SK-N-SH (cell line): ENCODE data around the gene ZMIZ1. TPM values are rescaled to one million over a fixed set of nuclear protein-coding genes. Genes with fewer than 3 reads are reported as not detected.

ENCODE experiments used
- CTCF ChIA-PET: fragments of 300-600, 350-600 bp; formaldehyde crosslinking; extraction: SDS; loops from one replicate; lab custom pipeline; 2021; lab: Yijun Ruan, JAX
- POLR2A ChIA-PET: fragments of 350-600 bp; sonication (Branson Sonifier 250); formaldehyde crosslinking; extraction: SDS; loops from one replicate; lab custom pipeline; 2020; ENCODE audit warnings: antibody characterized with exemption, inconsistent platforms; lab: Yijun Ruan, JAX
- DNase-seq: peaks from one replicate; pipeline ENCODE4 v3.0.0; 2012
- H2AFZ ChIP-seq: fragments of 200-600 bp; sonication (generic); 2 replicates; pipeline ENCODE4 v1.8.1; 2016; ENCODE audit warnings: antibody characterized with exemption, mild to moderate bottlenecking, low read depth
- H3F3A ChIP-seq: fragments of 200-600 bp; sonication (generic); replicated peaks from 2 replicates; pipeline ENCODE3; 2016; ENCODE audit warnings: antibody characterized with exemption, mild to moderate bottlenecking; ENCODE audit not compliant: insufficient read depth
- H3K27ac ChIP-seq, 2 experiments: fragments of 200-500 bp in 1 of 2; fragments of 200-600 bp in 1 of 2; sonication (Bioruptor generic) in 1 of 2; sonication (generic), shearing (Covaris generic) in 1 of 2; 2 replicates each; pipeline versions ENCODE4 v1.5.1 to v1.6.1; 2014 to 2016; ENCODE audit warnings: low read depth in 2 of 2, inconsistent platforms in 1 of 2, low read length in 1 of 2, mild to moderate bottlenecking in 1 of 2, mixed read lengths in 1 of 2
- H3K27me3 ChIP-seq: fragments of 200-600 bp; sonication (generic), shearing (Covaris generic); 2 replicates; pipeline ENCODE4 v1.6.1; 2016; ENCODE audit warnings: mixed run types; ENCODE audit not compliant: insufficient read depth
- H3K36me3 ChIP-seq, 2 experiments: fragments of 200-500 bp in 1 of 2; fragments of 200-600 bp in 1 of 2; sonication (Bioruptor generic) in 1 of 2; sonication (generic) in 1 of 2; replicated peaks in 1 of 2; 2 replicates each; pipeline versions ENCODE3 to v1.5.1; 2014 to 2016; ENCODE audit warnings: low read length in 1 of 2, mild to moderate bottlenecking in 1 of 2; ENCODE audit not compliant: insufficient read depth in 2 of 2, control insufficient read depth in 1 of 2
- H3K4me1 ChIP-seq, 2 experiments: fragments of 200-500 bp in 1 of 2; fragments of 200-600 bp in 1 of 2; sonication (Bioruptor generic) in 1 of 2; sonication (generic), shearing (Covaris generic) in 1 of 2; 2 replicates each; pipeline versions ENCODE4 v1.5.1 to v1.6.1; 2014 to 2016; ENCODE audit warnings: low read depth in 1 of 2, low read length in 1 of 2, mixed run types in 1 of 2; ENCODE audit not compliant: insufficient read depth in 2 of 2, control insufficient read depth in 1 of 2
- H3K4me2 ChIP-seq: fragments of 200-600 bp; sonication (generic), shearing (Covaris generic); 2 replicates; pipeline ENCODE4 v1.6.1; 2017; ENCODE audit warnings: mixed run types
- H3K4me3 ChIP-seq, 2 experiments: fragments of 200-500 bp in 1 of 2; fragments of 200-600 bp in 1 of 2; sonication (Bioruptor generic) in 1 of 2; sonication (generic), shearing (Covaris generic) in 1 of 2; 2 replicates each; pipeline versions ENCODE4 v1.5.1 to v1.8.1; 2014 to 2016; ENCODE audit warnings: low read depth in 2 of 2, inconsistent platforms in 1 of 2, low read length in 1 of 2, mild to moderate bottlenecking in 1 of 2, mixed read lengths in 1 of 2, moderate library complexity in 1 of 2
- H3K79me2 ChIP-seq: fragments of 200-600 bp; sonication (generic); 2 replicates; pipeline ENCODE4 v1.8.1; 2017; ENCODE audit warnings: mild to moderate bottlenecking; ENCODE audit not compliant: insufficient read depth
- H3K9ac ChIP-seq: fragments of 200-600 bp; sonication (generic); 2 replicates; pipeline ENCODE4 v1.6.1; 2017; ENCODE audit warnings: mixed run types
- H3K9me2 ChIP-seq: fragments of 200-600 bp; sonication (generic); 2 replicates; pipeline ENCODE4 v1.6.1; 2017; ENCODE audit warnings: mixed run types
- H3K9me3 ChIP-seq: fragments of 200-600 bp; sonication (generic); 2 replicates; pipeline ENCODE4 v1.6.1; 2017; ENCODE audit warnings: mixed run types, mild to moderate bottlenecking, moderate library complexity
- H4K20me1 ChIP-seq: fragments of 200-600 bp; sonication (generic); 2 replicates; pipeline ENCODE4 v1.6.1; 2017; ENCODE audit warnings: mild to moderate bottlenecking, mixed run types; ENCODE audit not compliant: insufficient read depth
- ELF1 ChIP-seq: IDR thresholded peaks from 2 replicates; pipeline ENCODE4 v1.4.0; 2012
- EP300 ChIP-seq, 2 experiments: IDR thresholded peaks; 2 replicates each; pipeline versions ENCODE4 v1.4.0 to v1.6.1; 2012; ENCODE audit warnings: borderline replicate concordance in 1 of 2, low read depth in 1 of 2, low read length in 1 of 2
- FOXJ3 ChIP-seq: sonication (generic); formaldehyde crosslinking; IDR thresholded peaks from 2 replicates; pipeline ENCODE4 v1.5.1; 2020; ENCODE audit warnings: mild to moderate bottlenecking, missing genetic modification reagents
- MEF2A ChIP-seq: IDR thresholded peaks from 2 replicates; pipeline ENCODE4 v1.4.0; 2012; ENCODE audit warnings: low read depth, borderline replicate concordance
- MXI1 ChIP-seq: IDR thresholded peaks from 2 replicates; pipeline ENCODE4 v1.6.1; 2012; ENCODE audit warnings: mild to moderate bottlenecking, low read depth, low read length, improper control_type of control experiment
- NFIC ChIP-seq: IDR thresholded peaks from 2 replicates; pipeline ENCODE4 v1.4.0; 2012; ENCODE audit warnings: borderline replicate concordance
- PBX3 ChIP-seq: IDR thresholded peaks from 2 replicates; pipeline ENCODE4; 2012
- POLR2AphosphoS5 ChIP-seq: IDR thresholded peaks from 2 replicates; pipeline ENCODE4 v1.6.1; 2012; ENCODE audit warnings: low read depth, low read length
- RCOR1 ChIP-seq: fragments of 150-350 bp; IDR thresholded peaks from 2 replicates; pipeline ENCODE4 v1.6.1; 2017; ENCODE audit warnings: antibody characterized with exemption, low read length
- TAF1 ChIP-seq: IDR thresholded peaks from 2 replicates; pipeline ENCODE4 v1.6.1; 2012; ENCODE audit warnings: low read depth, mild to moderate bottlenecking, low read length, moderate library complexity, borderline replicate concordance
- TEAD4 ChIP-seq: IDR thresholded peaks from 2 replicates; pipeline ENCODE4 v1.4.0; 2012; ENCODE audit warnings: mild to moderate bottlenecking, borderline replicate concordance; ENCODE audit not compliant: insufficient read depth
- USF1 ChIP-seq: IDR thresholded peaks from 2 replicates; pipeline ENCODE4 v1.4.0; 2012; ENCODE audit warnings: low read depth, borderline replicate concordance
- ZBTB33 ChIP-seq: IDR thresholded peaks from 2 replicates; pipeline ENCODE4 v1.4.0; 2012; ENCODE audit warnings: low read depth, borderline replicate concordance
- WGBS: methylation state at CpG from one replicate; pipeline ENCODE4 v1.1.6; 2017; ENCODE audit warnings: low lambda C conversion rate; 5-methylcytosine and 5-hydroxymethylcytosine counted together
- polyA plus RNA-seq, 3 experiments: library from polyadenylated mRNA; depleted of rRNA; stranded (reverse); fragments of >200 nt; gene quantifications; 2 replicates each; pipeline ENCODE4 v1.2.3, GENCODE V29; 2012
- TF ChIP-seq, protein P1 (sequence below): fragments of 200-600 bp; sonication (generic); IDR thresholded peaks from 2 replicates; pipeline ENCODE4 v1.6.1; 2017; ENCODE audit warnings: antibody characterized with exemption, mild to moderate bottlenecking, moderate library complexity

The ZMIZ1 gene
- polyA plus RNA-seq, 1 of the 3 experiments (the other 2 are of a cell fraction): 23.5 TPM

DNA sequence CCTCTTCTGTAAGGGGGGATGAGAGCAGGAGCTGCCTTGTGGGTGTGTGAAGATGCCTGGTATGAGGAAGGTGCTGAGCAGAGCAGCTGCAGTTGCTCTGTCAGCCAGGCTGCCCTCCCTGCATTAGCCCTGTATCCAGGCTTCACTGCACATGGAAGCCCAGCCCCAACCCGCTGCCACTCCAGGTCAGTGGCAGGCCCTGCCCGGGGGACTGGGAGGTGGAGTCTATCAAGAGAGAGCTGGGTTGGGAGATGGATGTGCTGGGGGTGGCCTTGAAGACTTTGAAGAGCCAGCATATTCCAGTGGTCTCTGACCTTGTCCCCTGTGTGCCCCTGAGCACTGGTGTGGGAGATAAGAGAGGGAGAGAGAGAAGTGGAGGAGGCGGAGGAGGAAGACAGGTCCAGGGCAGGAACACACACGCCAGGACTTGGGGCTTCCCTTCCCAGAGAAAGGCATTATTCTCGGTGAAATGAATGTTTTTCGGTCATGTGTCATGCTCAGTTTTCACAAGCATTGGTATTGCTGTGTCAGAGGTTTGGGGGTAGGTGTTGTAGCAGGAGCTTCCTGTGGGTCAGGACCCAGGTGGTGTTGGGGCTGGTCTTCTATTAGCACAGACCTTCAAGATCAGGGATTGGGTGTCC is 281.1 kb downstream of the ZMIZ1 start:
- Histone ChIP-seq H3K9me3 (no peaks in the 10 kb centered on the region), H3K79me2 (peaks cover 52% of the 10 kb centered on the region), H3F3A (no peaks in the 10 kb centered on the region), H3K4me1 (peaks cover 13 to 42% of the 10 kb centered on the region in 2 experiments; a peak in 3 of 4 replicates), H3K27me3 (no peaks in the 10 kb centered on the region), H3K27ac (no peak overlapping the region), H3K4me2 (peak overlapping the region; percentile 99), H3K4me3 (no peak overlapping the region), H3K36me3 (peaks cover 52 to 59% of the 10 kb centered on the region in 2 experiments), H3K9ac (no peak overlapping the region; the same call in 1 of the 2 replicates), H3K9me2 (no peaks in the 10 kb centered on the region), H2AFZ (no peak overlapping the region), H4K20me1 (peaks cover 18% of the 10 kb centered on the region; the same call in 1 of the 2 replicates)
- WGBS: 91% methylated on average over 6 of the region's 6 CpGs
- DNase-seq: no peak
- TF ChIP-seq TAF1 (no peak), EP300 (IDR thresholded peaks at IDR 0.05; ENCODE audit: borderline replicate concordance in 1 of 2, low read depth in 1 of 2, low read length in 1 of 2) (no peak), USF1 (no peak), POLR2AphosphoS5 (no peak), PBX3 (no peak), ZBTB33 (no peak), ELF1 (no peak), RCOR1 (no peak), TEAD4 (no peak), MXI1 (no peak), MEF2A (no peak), NFIC (no peak), FOXJ3 (CRISPR knock-in tag) (no peak)
- TF ChIP-seq, protein P1, sequence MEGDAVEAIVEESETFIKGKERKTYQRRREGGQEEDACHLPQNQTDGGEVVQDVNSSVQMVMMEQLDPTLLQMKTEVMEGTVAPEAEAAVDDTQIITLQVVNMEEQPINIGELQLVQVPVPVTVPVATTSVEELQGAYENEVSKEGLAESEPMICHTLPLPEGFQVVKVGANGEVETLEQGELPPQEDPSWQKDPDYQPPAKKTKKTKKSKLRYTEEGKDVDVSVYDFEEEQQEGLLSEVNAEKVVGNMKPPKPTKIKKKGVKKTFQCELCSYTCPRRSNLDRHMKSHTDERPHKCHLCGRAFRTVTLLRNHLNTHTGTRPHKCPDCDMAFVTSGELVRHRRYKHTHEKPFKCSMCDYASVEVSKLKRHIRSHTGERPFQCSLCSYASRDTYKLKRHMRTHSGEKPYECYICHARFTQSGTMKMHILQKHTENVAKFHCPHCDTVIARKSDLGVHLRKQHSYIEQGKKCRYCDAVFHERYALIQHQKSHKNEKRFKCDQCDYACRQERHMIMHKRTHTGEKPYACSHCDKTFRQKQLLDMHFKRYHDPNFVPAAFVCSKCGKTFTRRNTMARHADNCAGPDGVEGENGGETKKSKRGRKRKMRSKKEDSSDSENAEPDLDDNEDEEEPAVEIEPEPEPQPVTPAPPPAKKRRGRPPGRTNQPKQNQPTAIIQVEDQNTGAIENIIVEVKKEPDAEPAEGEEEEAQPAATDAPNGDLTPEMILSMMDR: no peak
- ChIA-PET CTCF (interaction anchor here (1.1 kb wide), 1 partner anchor 38 kb away, joined by 3 read pairs; no protein-coding TSS in a partner anchor), POLR2A (no interaction called here)
